NCI-H774 (cell line): ENCODE results near the gene ZDHHC5.
A peak's percentile ranks its signal among the peaks of the same experiment; 100 is the strongest.
"Not testable (repeated sequence)": the region's sequence is repeated elsewhere in the genome, so short reads cannot be mapped to it uniquely, and the experiment has no call there.

ENCODE experiments used
- DNase-seq: peaks from one replicate; lab custom pipeline; 2025; lab: John Stamatoyannopoulos, UW

ZDHHC5 gene

DNA sequence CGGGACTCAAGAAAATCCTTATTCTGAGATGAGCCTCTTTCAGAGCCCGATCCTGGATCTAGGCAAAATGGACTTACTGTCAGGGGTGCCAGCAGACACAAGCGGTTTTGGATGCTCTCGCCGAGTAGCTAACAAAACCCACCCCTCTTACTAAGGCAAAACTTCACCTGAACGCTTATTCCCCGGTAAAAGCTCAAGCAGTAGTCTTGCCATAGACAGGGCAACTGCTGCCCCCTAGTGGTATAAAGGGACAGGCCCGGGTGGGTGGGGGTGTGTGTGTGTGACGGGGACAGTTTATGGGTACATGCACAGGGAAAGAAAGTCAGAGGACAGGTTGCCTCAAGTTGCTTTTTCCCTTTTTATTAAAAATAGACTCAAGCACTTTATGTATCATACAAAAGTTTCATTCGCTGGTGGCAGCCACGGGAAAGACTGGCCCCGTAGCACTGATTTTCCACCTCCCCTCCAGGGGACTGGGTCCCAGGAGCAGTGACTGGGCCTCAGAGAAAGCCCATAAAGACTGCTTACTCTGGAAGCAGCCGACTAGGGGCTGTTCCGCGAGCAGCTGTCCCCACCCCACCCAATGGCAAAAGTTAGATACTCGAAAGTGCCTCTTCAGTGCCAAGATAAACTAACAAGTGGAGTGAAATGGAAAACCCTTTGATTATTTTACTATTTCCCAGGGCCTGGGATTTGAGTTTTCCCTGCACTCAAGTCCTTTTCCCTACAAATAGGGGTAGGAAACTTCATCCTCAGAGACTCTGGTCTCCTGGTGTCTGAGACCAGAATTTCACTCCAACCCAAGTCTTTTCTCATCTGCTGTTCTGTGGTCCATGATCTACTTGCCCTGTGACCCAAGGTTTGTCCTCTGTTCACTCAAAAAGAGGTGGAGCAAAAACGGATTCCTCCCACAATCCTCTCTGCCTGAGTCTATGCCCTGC, 22.9 kb upstream of the ZDHHC5 start:
- DNase-seq: peak; percentile 40

DNA sequence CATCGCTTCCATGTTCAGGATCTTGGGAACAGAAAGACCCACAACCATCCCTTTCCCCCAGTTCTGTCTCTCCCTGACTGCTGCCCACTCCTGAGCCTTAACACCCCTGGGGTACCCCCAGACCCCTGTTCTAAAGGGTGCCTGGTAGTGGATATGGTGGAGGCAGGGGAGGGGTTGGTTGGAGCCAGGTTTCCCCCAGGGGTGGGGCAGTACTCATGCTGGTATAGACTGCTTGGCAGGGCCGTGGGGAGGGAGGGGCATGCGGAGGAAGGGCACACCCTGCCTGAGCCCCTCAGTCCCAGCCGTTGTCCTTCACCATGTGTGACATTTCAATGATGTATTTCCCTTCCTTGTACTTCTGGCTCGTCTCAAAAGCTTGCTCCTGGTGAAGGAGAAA, 22.2 kb upstream of the ZDHHC5 start:
- DNase-seq: no peak

DNA sequence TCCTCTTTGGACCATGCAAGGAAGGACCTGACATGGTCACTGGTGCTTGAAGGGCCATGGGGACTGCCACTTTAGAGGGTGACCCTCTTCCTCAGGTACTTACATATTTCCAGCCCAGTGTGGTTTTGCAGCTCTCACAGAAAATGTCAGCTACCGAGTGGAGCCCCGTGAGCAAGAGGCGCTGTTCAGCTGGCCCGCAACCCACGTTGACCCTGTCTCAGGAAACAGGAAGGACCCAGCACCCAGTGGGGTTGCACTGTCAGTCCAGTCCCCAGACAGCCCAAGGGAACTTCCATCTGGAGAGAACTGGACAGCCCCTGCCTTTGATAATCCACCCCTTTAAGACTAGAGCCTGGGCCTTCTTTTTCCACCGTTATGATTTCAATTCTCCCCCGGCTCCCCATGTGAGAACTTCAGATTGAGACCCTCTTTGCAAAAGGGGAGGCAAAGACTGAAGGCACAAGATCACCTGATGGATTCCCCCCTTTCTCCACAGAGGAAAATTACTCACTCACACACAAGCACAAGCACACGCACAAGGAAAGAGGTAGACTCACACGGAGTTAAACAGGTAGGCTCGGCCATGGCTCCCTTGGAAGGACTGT, 21.6 kb upstream of the ZDHHC5 start:
- no peak for DNase-seq

DNA sequence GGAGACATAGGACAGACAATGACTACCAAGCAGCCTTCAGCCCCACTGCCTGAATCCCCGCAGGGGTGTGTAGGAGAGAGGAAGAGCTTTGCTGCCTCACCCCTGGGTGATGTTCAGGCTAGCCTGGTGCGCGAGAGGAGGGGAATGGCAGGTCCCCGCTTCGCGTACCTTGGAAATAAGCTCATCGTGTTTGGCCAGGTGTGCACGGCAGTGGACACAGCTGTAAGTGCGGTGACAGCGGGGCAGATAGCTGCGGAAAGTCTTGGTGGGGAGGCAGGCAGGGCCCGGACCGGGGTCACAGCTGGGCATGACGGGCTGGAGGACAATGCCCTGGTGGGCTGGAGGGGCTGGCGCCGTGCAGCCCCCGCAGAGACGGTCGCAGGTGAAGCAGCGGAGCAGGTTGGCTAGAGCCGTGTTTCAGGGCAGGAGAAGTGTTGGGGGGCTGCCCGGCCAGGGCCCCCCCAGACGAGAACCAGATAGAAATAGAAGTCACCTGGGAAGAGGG, 21.1 kb upstream of the ZDHHC5 start:
- no peak for DNase-seq

DNA sequence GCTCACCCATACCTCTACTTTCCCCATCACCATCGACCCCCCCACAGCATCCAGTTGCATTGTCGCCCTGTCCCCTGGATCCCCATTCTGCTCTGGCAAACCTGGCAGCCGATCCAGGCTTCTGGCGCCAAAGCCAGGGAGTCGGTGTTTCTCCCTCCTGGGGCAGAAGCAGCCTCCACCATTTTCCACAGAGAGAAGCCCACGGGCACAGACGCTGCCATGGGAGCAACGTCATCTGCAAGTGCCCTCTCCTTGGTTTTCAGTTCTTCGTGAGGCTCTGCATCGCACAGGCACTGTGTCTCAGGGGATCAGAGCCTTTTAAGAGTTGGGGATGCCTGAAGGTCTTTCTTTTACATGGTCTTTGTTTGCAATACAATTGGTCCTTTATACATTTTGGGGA, 20.5 kb upstream of the ZDHHC5 start:
- DNase-seq: no peak

DNA sequence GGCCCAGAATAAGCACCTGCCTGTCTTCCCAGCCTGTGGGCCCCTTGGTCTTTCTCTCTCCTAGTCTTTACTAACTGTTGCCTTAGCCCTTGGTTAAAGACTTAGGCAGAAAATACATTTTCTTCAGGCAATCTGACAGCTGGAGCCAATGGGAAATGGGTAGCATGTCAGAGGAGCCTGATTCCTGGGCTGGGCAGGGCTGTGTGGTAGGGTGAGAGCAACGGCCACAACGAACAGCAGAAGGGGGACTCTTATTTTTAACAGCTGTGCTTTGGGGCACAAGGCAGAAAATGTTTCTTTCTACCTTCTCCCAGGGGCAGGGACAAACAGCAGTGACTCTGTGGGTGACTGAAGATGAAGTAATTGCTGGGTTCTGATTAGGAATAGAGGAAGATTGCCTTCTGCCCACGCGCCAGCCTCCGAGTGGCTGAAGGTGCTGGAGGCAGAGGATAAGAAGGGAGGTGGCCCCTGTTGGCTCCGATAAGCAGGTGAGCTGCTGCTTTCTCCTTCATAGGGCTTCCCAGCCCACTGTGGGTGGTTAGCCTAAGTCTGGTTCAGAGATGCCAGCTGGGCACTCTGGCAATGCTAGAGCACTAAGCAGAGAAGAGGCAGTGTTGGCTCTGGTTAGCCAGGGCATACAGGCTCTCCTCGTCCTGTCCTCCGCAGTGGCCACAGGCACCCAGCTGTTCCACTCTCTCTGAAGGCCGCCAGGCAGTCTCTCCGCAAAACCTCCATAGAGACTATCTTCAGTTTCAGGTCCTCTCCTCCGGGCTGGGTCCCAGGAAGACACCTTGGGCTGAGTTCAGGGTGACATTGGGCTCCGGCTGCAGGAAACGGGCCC, 19.7 kb upstream of the ZDHHC5 start:
- DNase-seq: no peak

DNA sequence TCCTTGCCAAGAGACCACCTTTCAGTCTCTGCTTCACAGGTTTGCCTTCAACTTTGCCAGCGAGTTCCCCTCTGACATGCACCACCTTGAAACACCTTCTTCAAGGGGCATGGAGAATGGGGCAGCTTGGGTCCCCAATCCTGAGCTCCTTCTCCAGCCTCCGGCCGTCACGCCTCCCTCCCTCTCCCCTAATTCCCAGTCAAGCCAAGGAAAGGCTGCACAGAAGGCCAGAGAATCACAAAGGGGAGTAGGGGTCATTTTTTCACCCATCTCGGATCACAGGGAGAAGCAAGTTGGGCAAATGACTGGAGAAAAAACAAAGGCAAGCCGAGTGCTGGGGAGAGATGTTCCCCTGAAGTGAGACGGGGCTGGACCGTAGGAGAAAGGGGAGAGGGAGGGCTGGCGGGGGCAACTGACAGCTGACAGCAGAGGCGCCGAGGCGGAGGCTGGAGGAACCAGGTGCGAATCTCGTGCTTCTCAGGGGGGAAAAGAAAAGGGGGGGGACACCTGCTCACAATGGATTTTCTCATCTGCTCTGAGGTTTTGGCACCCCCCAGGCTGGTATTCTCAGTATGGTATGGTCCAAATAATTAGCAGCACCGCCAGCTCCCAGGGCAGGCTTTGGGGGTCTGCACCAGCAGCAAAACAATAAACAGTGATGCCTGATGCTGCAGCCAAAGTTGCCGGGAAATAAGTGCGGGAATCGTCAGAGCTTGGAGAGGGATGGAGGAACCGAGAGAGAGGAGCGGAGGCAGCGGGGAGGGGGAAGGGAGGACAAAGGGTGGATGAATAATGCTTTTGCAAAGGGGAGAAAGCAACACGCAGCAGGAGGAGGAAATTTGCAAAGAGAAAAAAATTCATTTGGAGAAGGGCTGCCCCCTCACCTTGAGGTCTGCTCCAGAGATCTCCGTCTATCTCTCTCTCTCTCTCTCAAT, 18.8 kb upstream of the ZDHHC5 start:
- no peak for DNase-seq

DNA sequence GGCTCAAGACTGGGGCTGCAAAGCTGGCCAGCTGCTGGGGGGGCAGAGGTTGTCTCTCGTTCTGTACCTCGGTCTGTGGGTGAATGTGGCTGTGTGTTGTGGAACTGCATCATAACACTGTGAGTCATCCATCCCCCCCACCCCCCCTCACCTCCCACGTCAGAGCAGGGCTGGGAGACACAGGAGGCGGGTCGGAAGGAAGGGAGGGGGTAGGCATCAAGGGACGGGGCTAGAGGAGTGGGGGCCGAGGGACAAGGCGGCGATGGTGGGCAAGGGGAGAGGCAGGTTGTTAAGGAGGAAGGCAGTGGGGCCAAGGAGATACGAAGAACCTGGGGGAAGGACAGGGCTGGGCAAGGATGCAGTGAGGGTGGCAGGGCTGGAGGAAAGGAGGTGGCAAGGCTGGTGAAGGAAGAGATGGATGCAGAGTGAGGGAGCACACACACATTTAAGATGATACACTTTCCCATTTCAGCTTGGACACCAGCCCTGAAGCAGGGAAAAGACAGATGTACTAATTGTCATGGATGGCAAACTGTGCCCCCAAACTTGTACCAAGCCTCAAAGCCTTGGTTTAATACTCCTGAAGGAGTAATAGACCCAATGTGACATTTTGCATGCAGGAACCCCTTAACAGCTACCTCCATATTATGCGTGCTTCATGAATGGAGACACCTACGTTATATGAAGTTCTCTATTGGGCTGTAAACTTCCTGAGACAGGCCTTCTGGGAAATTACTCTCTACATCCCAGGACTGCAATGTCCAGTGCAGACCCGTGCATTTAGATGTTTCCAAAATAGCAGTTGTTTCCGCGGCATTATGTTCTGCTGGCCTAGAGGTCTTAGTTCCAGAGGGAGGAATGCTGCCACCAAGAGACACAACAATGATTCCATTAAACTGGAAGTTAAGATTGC, 17.8 kb upstream of the ZDHHC5 start, which contains the start of gene YPEL4:
Gene YPEL4 (minus strand): TSS at position 87 of the 913 bp plus-strand sequence. CDS start 2,805 bp downstream, outside the sequence.
- no peak for DNase-seq

DNA sequence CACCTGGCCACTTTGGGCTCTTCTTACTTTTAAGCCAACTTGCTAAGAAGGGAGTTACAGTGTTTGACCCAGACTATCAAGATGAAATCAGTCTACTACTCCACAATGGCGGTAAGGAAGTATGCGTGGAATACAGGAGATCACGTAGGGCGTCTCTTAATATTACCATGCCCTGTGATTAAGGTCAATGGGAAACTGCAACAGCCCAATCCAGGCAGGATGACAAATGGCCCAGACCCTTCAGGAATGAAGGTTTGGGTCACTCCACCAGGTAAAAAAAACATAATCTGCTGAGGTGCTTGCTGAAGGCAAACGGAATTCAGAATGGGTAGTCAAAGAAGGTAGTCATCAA, 17.2 kb upstream of the ZDHHC5 start:
- DNase-seq: no peak

DNA sequence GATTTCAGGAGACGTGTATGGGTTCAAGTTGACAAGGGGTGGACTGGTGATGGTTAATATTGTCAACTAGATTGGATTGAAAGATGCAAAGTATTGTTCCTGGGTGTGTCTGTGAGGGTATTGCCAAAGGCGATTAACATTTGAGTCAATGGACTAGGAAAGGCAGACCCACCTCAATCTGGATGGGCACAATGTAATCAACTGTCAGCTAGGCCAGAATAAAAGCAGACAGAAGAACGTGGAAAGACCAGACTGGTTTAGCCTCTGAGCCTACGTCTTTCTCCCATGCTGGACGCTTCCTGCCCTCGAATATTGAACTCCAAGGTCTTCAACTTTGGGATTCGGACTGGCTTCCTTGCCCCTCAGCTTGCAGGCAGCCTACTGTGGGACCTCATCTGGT, 16.5 kb upstream of the ZDHHC5 start:
- no peak for DNase-seq

DNA sequence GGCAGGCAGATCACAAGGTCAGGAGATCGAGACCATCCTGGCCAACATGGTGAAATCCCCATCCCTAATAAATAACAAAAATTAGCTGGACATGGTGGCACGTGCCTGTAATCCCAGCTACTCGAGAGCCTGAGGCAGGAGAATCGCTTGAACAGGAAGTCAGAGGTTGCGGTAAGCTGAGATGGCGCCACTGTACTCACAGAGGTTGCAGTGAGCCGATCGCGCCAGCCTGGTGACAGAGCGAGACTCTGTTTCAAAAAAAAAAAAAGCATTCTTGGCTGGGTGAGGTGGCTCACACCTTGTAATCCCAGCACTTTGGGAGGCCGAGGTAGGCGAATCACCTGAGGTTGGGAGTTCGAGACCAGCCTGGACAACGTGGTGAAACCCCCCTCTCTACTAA, 15.7 kb upstream of the ZDHHC5 start:
- not testable (repeated sequence) for DNase-seq

DNA sequence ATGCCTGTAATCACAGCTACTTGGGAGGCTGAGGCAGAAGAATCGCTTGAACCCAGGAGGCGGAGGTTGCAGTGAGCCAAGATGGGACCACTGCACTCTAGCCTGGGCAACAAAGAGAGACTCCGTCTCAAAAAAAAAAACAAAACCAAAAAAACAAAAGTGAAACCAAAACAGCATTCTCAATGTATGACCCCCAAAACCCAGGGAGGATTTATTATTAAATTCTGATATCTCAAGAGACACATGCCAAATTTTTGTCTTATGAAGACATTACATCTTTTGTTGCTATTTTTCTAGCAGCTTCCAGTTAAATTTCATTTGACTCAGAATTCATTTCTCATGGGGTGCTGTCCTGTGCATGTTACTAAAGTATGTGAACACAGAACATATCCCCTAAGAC, 15.3 kb upstream of the ZDHHC5 start:
- DNase-seq: no peak

DNA sequence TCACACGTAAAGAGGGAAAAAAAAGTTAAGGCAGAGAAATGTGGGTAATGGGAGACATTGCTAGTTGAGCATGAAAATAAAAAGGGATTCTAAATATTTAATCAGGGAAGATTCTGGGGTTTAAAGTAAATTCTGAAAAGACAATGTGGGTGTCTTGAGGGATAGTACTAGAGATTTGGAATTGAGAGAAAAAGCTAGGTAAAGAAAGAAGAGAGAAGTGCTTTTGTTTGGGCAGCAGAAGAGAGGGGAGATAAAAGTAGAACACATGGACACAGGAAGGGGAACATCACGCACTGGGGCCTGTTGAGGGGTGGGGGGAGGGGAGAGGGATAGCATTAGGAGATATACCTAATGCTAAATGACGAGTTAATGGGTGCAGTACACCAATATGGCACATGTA, 14.8 kb upstream of the ZDHHC5 start:
- DNase-seq: no peak

DNA sequence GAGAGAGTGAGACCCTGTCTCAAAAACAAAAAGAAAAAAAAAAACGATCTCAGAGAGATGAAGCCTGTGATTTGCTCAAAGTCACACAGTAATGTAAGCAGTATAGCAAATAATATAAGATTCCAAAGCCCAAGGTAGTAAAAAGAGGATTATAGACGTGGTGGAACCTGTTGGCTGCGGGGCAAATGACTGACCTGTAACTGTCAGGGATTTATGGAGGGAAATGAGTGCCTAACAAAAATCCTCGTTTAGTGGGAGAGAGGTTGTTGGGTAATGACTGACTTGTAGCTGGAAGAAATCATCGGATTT, 11.1 kb upstream of the ZDHHC5 start:
- DNase-seq: no peak

DNA sequence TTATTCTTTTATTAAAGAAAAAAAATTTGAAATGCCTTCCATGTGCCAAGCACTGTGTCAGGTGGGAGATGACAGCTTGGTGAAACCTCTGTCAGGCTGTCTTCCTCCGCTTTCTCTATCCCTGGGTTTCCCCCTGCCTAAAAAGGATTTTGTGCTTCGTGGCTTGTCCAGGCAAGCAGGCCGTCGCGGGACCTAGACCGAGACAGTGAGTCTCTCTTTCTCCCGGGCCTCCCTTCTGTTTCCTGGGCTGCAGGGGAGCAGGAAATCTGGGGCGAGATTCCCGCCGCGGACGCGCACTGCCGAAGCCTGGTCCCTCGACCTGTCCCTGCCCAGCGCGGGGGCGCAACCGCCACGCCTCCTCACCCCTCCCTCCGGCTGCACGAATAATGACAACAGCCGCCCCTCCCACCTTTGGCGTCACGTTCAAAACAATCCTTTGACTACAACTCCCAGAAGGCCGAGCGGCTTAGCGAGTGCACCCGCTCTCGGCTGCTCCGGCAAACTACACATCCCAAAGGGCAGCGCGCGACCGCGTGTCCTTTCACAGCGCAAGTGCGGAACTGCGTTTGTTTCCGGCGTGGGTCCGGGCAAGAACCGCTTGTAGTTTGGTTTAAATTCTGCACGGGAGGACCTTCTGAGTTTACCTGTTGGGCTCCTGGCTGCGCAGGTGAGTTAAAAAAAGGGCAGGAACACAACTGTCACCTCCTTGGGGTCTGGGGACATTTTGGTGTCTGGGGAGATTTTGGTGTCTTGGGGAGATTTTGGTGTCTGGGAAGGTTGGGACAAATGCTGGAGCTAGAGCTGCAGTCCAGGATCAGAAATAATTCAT, 10.5 kb upstream of the ZDHHC5 start, which contains the start of gene CLP1:
Gene CLP1 (plus strand): TSS at position 569 of the 829 bp plus-strand sequence. CDS start 1,715 bp downstream, outside the sequence.
- peak; percentile 96 for DNase-seq

DNA sequence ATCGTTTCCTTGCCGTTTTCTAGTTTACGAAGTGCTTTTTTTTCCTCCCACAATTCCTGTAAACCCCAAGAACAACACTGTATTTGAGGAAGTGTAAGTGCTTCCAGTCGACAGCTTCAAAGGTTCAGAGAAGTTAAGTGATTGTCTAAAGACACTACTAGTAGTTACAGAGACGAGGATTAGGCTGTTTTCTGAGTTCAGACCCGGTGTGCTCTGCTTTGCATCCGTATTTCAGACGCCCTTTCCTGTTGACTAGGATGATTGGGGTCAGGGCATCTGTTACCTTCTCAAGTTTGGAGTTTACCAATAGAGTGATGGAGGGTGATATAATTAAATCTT, 9.9 kb upstream of the ZDHHC5 start:
- DNase-seq: no peak

DNA sequence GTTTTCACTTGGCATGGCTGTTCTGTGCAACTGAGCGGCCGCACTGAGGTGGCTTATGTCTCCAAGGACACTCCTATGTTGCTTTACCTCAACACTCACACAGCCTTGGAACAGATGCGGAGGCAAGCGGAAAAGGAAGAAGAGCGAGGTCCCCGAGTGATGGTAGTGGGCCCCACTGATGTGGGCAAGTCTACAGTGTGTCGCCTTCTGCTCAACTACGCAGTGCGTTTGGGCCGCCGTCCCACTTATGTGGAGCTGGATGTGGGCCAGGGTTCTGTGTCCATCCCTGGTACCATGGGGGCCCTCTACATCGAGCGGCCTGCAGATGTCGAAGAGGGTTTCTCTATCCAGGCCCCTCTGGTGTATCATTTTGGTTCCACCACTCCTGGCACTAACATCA, 8.2 kb upstream of the ZDHHC5 start:
- DNase-seq: no peak

DNA sequence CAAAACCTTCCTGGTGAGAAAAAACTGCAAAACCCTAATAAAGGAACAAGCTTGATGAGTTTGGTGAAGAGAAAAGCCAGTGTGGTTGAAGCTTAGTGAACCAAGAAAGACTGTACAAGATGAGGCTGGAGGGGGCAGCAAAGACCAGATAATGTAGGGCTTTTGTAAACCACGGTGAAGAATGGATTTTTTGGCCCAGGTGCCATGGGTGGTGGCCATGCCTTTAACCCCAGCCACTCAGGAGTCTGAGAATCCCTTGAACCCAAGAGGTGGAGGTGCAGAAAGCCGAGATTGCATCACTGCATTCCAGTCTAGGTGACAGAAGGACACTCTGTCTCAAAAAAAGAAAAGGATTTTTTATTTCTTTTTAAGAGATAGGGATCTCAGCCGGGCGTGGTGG, 5.0 kb upstream of the ZDHHC5 start:
- no peak for DNase-seq

DNA sequence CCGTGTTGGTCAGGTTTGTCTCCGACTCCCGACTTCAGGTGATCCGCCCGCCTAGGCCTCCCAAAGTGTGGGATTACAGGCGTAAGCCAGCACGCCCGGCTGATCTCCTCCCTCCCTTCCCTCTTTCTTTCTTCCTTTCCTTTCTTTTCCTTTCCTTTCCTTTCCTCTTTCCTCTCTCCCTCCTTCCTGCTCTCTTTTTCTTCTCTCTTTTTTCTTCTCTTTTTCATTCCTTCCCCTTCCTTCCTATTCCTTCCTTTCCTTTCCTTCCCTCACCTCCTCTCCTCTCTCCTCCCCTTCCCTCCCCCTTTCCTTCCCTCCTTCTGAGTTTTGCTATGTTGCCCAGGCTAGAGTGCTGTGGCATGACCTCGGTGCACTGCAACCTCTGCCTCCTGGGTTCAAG, 3.9 kb upstream of the ZDHHC5 start:
- no peak for DNase-seq
